Measurements from ENCODE around the gene CDH13. TPM values are rescaled to one million over a fixed set of nuclear protein-coding genes. Genes with fewer than 3 reads are reported as not detected.

CDH13 gene
- total RNA-seq, 4 donors from 2014 or later, result 3.1 to 13.5 (median 8.9) TPM

DNA sequence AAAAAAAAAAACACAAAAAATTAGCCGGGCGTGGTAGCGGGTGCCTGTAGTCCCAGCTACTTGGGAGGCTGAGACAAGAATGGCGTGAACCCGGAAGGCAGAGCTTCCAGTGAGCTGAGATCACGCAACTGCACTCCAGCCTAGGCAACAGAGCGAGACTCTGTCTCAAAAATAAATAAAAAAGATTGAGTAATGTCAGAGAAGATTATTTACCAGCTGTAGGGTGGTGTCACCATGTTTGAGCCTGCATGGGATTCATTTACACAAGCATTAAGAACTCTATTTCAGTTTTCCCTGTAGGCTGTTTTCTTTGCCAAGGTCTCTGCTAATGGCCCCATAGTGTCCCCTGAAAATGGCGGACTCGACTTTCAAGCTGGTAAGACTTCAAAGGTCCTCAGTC lies 575.0 kb downstream of the CDH13 start:
- H3K4me3 ChIP-seq, result no peak overlapping the region
- H3K9me3 ChIP-seq, result no peaks in the 10 kb centered on the region
- TF ChIP-seq POLR2A (IDR thresholded peaks at IDR 0.05; ENCODE audit: low read depth) (no peak), POLR2AphosphoS5 (IDR thresholded peaks at IDR 0.05) (no peak), EP300 (IDR thresholded peaks at IDR 0.05) (no peak)
- TF ChIP-seq, protein P1, sequence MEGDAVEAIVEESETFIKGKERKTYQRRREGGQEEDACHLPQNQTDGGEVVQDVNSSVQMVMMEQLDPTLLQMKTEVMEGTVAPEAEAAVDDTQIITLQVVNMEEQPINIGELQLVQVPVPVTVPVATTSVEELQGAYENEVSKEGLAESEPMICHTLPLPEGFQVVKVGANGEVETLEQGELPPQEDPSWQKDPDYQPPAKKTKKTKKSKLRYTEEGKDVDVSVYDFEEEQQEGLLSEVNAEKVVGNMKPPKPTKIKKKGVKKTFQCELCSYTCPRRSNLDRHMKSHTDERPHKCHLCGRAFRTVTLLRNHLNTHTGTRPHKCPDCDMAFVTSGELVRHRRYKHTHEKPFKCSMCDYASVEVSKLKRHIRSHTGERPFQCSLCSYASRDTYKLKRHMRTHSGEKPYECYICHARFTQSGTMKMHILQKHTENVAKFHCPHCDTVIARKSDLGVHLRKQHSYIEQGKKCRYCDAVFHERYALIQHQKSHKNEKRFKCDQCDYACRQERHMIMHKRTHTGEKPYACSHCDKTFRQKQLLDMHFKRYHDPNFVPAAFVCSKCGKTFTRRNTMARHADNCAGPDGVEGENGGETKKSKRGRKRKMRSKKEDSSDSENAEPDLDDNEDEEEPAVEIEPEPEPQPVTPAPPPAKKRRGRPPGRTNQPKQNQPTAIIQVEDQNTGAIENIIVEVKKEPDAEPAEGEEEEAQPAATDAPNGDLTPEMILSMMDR (IDR thresholded peaks at IDR 0.05), result no peak
- H3K27me3 ChIP-seq, result no peaks in the 10 kb centered on the region
- no peak for DNase-seq (ENCODE audit: extremely low spot score)
- no peak overlapping the region for H3K27ac ChIP-seq (replicated peaks in 1 of 4)
- H3K36me3 ChIP-seq, result no peaks in the 10 kb centered on the region
- intact Hi-C loops (cut with DNase I), result no loop called here
- 92% methylated on average over 9 of the region's 9 CpGs for WGBS
- H3K4me1 ChIP-seq, result no peaks in the 10 kb centered on the region

DNA sequence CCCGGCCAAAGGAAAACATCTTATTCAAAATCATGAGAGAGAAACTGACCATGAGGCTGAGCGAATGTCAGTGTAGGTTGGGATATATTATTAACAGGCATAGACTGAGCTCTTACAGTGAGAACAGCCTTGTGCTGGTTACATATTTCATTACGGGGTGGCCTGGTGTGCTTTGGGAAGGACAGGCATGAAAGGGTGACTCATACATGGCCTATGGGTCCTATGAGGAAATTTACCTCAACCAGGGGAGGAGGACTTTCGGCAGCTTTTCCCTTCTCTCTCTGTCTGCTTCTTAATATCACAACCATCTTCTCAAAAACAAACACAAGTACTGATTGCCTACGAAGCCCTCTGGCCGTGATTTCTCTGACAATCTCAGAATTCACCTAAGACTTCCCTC lies 579.1 kb downstream of the CDH13 start:
- 78% methylated on average over 6 of the region's 6 CpGs for WGBS

DNA sequence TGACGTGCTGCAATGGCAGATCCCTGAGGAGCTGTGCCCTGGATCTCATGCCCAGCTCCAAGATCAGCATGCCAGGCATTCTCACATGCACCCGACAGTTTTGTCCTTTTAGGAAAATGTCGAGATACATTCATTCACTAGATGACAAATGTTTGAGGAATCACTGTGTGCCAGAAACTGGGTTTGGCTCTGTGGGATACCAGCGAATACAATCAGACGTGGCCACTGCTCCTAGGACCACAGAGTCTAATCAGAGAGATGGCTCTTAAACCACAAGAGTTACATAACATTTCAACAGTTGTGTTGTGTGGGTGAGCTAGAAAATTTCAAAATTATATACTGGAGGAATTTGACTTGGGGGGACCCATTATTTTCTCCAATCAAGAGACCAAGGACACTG lies 579.7 kb downstream of the CDH13 start:
- WGBS, result 77% methylated on average over 5 of the region's 5 CpGs
- intact Hi-C loops (cut with DNase I), result no loop called here
- no peaks in the 10 kb centered on the region for H3K27me3 ChIP-seq
- H3K27ac ChIP-seq (replicated peaks in 1 of 4), result no peak overlapping the region
- TF ChIP-seq, protein P1 (IDR thresholded peaks at IDR 0.05), result no peak
- no peak for TF ChIP-seq POLR2A (IDR thresholded peaks at IDR 0.05; ENCODE audit: low read depth)
- no peak for TF ChIP-seq EP300 (IDR thresholded peaks at IDR 0.05)
- TF ChIP-seq POLR2AphosphoS5 (IDR thresholded peaks at IDR 0.05), result no peak
- no peaks in the 10 kb centered on the region for H3K4me1 ChIP-seq
- H3K36me3 ChIP-seq, result no peaks in the 10 kb centered on the region
- H3K9me3 ChIP-seq, result no peaks in the 10 kb centered on the region
- no peak for DNase-seq (ENCODE audit: extremely low spot score)
- no peak overlapping the region for H3K4me3 ChIP-seq

More for the DNA sequence above, 579.1 kb downstream of the CDH13 start:
- no peaks in the 10 kb centered on the region for H3K9me3 ChIP-seq
- no peaks in the 10 kb centered on the region for H3K4me1 ChIP-seq
- TF ChIP-seq EP300 (IDR thresholded peaks at IDR 0.05) (no peak), POLR2AphosphoS5 (IDR thresholded peaks at IDR 0.05) (no peak), POLR2A (IDR thresholded peaks at IDR 0.05; ENCODE audit: low read depth) (no peak)
- TF ChIP-seq, protein P1 (IDR thresholded peaks at IDR 0.05), result no peak
- H3K27ac ChIP-seq (replicated peaks in 1 of 4), result no peak overlapping the region
- intact Hi-C loops (cut with DNase I), result no loop called here
- H3K4me3 ChIP-seq, result no peak overlapping the region
- H3K27me3 ChIP-seq, result no peaks in the 10 kb centered on the region
- H3K36me3 ChIP-seq, result no peaks in the 10 kb centered on the region
- DNase-seq (ENCODE audit: extremely low spot score), result no peak

DNA sequence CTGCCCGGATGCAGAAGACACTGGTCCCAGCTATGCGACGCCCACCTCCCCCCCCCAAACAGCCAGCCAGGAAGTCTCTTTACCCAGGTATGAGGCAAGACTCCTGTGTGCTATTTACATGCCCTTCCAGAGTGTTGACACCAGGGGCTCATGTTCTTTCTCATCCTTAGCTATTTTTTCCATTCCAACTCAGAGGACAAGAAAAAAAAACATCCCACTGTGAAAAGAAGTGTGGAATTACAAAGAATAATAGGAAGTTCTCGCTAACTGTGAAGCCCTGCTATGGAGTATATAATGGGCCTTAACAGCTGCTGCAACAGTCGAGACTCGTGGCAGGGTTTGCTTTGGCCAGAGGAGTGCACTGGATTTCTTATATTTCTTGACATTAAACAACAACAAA lies 584.9 kb downstream of the CDH13 start:
- TF ChIP-seq POLR2AphosphoS5 (IDR thresholded peaks at IDR 0.05) (no peak), EP300 (IDR thresholded peaks at IDR 0.05) (no peak), POLR2A (IDR thresholded peaks at IDR 0.05; ENCODE audit: low read depth) (no peak)
- TF ChIP-seq, protein P1 (IDR thresholded peaks at IDR 0.05), result no peak
- no peaks in the 10 kb centered on the region for H3K4me1 ChIP-seq
- 74% methylated on average over 6 of the region's 6 CpGs for WGBS
- H3K4me3 ChIP-seq, result no peak overlapping the region
- peaks cover 0 to 4% (median 0%) of the 10 kb centered on the region in 4 donors for H3K9me3 ChIP-seq
- no peaks in the 10 kb centered on the region for H3K36me3 ChIP-seq
- no peak overlapping the region for H3K27ac ChIP-seq (replicated peaks in 1 of 4)
- no peaks in the 10 kb centered on the region for H3K27me3 ChIP-seq
- DNase-seq (ENCODE audit: extremely low spot score), result no peak
- intact Hi-C loops (cut with DNase I), result no loop called here

DNA sequence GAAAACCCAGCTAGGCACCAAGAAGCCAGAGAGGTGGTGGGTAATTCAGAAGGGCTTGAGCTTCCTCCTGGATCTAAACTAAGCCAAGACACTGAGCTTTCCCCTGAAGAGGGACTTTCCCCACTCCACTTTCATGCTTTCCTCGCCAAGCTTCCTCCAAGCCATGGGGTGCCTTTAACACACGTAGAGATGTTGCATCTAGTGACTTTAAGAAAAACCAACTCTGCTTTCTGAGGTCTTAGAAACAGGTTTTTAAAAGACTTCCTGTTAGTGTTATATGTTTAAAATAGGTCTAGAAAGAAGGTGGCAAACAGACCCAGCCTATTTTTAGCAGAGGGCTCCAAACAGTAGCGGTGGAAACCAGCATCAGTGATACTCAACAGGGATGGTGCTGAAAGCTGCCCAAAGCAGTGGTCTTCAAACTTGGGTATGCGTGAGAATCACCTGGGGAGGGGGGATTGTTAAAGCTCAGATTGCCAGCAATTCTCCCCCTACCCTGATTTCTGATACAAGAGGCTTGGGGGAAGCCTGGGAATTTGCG lies 585.6 kb downstream of the CDH13 start:
- intact Hi-C loops (cut with DNase I), result no loop called here
- WGBS, result 72% methylated on average over 5 of the region's 5 CpGs
- Histone ChIP-seq H3K27ac (replicated peaks in 1 of 4) (no peak overlapping the region), H3K9me3 (peaks cover 0 to 4% (median 0%) of the 10 kb centered on the region in 4 donors), H3K4me1 (no peaks in the 10 kb centered on the region), H3K36me3 (no peaks in the 10 kb centered on the region), H3K4me3 (no peak overlapping the region), H3K27me3 (no peaks in the 10 kb centered on the region)
- DNase-seq (ENCODE audit: extremely low spot score), result no peak
- no peak for TF ChIP-seq POLR2A (IDR thresholded peaks at IDR 0.05; ENCODE audit: low read depth)
- TF ChIP-seq, protein P1 (IDR thresholded peaks at IDR 0.05), result no peak
- TF ChIP-seq POLR2AphosphoS5 (IDR thresholded peaks at IDR 0.05), result no peak
- TF ChIP-seq EP300 (IDR thresholded peaks at IDR 0.05), result no peak

All from esophagus muscularis mucosa (tissue), 4 donors.